Limb (tissue), 2 donors: ENCODE results near the gene FOXC2.

Source experiments
- DNase-seq, 2 donors: peaks; one replicate each; pipeline ENCODE4 v3.0.0-alpha.2; 2016; ENCODE audit errors: extremely low spot score in 2 of 2

FOXC2 gene

GRCh38 chr16:86556576-86556975 is 10.1 kb upstream of the FOXC2 start:
- DNase-seq = no peak

DNA sequence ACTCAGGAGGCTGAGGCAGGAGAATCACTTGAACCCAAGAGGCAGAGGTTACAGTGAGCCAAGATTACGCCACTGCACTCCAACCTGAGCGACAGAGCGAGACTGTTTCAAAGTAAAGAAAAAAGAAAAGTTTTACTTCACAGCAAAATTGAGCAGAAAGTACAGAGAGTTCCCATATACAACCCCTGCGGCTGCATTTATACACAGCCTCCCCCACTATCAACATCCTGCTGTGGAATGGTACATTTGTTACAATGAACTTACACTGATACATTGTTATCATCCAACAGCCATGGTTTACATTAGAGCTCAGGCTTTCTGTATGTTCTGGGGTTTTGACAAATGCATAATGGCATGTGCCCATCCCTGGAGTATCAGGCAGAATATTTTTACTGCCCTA is 9.0 kb upstream of the FOXC2 start:
- no peak for DNase-seq

DNA sequence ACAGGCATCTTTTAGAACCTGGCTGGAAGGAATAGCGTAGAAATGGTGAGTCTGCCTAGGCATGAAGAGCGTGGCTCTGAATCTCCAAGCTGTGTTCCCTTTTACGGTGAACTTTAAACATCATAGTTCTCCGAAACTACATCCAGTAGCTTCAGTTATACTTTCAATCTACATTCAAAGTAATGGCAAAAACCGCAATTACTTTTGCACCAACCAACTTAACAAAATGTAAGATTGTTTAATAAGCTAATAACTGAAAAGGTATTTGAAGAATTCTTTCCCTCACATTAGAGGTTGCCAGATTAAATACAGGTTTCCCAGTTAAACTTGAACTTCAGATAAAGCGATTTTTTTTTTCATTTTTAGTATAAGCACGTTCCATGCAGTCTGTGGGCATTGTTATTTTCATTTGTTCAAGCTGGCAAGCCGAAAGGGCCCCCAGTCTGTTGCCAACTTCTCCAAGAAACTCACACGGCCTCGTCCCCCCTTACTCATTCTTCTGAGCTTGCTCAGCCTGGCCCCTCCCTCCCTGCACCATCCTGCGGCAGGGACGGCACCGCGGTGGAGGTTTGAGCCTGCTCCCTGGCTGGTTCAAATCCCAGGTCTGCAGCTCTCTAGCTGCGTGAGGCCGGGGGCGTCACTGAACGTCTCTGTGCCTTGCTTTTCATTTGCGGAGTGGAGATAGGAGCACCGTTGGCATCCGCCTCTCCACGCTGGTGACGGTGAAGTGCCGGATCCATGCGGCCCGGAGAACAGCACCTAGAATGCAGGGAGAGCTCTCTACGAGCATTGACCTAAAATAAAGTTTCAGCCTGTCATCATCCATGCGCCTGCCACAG is 8.1 kb upstream of the FOXC2 start:
- no peak for DNase-seq

DNA sequence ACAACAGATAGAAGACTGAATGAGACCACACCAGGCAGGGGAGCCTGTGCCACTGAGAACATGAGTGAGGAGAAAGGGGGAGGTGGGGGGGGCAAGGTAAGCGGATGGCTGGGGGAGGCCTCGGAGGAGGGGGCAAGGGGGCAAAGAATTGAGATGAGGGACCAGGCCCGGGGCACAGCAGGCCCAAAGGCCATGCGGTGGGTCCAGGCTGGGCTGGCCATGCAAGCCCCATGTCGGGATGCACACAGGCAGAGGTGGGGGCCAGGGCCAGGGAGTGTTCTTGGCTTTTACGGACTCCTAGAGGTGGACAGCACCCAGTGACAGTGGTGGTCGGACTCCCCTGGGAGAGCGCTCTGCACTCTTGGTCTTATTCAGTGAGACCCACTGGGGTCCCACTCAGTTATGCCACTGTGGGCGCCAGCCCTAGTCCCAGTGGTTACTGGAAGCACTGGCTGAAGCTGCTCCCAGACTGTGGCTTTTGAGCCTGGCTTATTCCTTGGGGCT is 6.8 kb upstream of the FOXC2 start:
- no peak for DNase-seq

DNA sequence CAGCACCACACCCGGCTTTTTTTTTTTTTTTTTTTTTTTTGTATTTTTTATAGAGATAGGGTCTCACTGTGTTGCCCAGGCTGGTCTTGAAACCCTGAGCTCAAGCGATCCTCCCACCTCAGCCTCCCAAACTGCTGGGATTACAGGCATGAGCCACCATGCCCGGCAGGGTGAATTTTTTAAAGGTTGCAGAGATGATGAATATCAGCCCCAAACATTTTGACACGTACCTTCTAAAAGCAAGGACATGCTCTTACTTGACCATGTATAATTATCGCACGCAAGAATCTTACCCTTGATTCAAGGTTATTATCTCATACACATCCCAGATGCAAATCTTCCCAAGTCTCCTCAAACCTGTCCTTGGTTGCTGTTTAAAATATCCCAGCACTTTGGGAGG is 4.3 kb upstream of the FOXC2 start:
- no peak for DNase-seq

GRCh38 chr16:86563469-86564345 is 2.9 kb upstream of the FOXC2 start:
- peak; percentile 84 to 91 for DNase-seq

- DNase-seq = no peak
Measured at GRCh38 chr16:86565181-86565631, 1.4 kb upstream of the FOXC2 start.

DNA sequence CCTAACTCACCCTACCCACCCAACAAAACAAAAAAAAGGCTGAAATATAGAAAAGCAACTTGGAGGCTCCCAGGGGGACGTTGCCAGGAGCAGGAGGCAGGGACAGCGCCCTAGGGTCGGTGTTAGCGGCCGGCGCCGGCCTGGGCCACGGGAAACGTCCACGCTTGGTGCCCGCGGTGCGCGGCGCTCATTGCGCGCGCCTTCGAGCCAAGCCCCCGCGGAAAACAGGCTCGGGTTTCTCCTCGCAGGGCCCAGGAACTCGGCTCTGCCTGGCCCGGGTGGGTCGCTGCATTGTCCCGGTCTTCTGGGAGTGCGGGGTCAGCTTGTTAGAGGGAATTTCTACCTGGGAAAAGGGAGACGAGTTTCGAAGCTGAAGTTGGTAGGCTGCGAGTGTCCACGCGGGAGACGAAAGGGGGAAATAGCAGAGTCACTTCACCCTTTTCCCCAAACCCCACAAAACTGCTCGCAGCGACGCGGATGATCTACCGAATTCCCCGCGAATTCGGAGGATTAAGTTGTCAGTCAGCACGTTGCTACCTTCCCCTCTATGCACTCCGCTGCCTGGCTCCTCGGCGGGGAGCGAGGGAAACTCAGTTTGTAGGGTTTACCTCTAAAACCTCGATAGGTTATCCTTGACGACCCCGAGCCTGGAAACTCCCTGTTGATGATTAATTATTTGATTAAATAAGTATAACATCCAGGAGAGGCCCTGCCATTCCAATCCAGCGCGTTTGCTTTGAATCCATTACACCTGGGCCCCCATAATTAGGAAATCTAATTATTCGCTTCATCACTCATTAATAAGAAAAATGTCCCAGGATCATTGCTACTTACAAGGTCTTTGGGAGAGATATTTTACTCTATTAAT is 751 bp upstream of the FOXC2 start:
- no peak for DNase-seq

DNA sequence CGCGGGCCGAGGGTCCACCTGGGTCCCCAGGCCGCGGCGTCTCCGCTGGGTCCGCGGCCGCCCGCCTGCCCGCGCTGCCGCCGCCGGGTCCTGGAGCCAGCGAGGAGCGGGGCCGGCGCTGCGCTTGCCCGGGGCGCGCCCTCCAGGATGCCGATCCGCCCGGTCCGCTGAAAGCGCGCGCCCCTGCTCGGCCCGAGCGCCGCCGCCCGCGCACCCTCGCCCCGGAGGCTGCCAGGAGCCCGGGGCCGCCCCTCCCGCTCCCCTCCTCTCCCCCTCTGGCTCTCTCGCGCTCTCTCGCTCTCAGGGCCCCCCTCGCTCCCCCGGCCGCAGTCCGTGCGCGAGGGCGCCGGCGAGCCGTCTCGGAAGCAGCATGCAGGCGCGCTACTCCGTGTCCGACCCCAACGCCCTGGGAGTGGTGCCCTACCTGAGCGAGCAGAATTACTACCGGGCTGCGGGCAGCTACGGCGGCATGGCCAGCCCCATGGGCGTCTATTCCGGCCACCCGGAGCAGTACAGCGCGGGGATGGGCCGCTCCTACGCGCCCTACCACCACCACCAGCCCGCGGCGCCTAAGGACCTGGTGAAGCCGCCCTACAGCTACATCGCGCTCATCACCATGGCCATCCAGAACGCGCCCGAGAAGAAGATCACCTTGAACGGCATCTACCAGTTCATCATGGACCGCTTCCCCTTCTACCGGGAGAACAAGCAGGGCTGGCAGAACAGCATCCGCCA is 504 bp downstream of the FOXC2 start:
- peak in 1 of 2 donors; percentile 77 for DNase-seq

- DNase-seq = peak in 1 of 2 donors; percentile 59
Measured at GRCh38 chr16:86567701-86568581, 1.3 kb downstream of the FOXC2 start.

DNA sequence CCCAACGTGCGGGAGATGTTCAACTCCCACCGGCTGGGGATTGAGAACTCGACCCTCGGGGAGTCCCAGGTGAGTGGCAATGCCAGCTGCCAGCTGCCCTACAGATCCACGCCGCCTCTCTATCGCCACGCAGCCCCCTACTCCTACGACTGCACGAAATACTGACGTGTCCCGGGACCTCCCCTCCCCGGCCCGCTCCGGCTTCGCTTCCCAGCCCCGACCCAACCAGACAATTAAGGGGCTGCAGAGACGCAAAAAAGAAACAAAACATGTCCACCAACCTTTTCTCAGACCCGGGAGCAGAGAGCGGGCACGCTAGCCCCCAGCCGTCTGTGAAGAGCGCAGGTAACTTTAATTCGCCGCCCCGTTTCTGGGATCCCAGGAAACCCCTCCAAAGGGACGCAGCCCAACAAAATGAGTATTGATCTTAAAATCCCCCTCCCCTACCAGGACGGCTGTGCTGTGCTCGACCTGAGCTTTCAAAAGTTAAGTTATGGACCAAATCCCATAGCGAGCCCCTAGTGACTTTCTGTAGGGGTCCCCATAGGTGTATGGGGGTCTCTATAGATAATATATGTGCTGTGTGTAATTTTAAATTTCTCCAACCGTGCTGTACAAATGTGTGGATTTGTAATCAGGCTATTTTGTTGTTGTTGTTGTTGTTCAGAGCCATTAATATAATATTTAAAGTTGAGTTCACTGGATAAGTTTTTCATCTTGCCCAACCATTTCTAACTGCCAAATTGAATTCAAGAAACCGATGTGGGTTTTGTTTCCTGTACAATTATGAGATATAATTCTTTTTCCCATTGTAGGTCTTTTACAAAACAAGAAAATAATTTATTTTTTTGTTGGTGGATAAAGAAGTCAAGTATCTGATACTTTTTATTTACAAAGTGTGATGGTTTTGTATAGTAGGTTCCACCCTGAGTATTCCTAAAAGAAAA is 2.3 kb downstream of the FOXC2 start:
- no peak for DNase-seq

DNA sequence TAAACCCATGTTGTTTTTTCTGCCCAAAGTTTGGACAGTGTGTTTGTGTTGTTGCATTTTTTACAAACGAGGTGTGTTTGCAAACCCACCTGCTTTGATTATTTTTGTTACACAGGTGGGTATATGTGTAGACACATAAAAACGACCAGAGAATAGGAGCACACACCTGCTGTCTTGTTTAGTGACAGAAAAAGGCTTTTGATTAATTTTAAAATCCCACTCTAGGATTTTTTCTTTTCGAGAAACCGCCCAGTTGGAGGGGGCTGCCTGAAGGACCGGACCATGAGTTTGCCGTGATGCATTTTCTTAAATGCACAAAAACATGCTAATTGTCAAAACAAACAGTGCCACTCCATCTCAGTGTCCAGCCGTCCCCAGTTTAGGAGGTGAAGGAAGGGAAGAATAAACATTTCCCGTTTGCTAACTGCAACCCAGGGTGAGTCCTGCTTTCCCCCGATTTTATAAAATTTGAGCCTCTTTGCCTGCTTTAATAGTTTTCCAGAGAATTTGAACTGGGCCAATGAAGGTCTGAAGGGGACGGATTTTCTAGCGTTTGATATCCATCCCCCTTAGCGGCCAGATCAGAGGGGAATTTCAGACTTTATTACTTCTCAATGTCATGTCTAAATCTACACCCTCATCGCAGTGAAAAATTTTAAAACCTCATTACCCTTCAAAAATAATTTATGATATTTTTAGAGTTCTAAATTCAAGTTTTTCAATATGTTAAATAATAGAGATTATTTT is 3.2 kb downstream of the FOXC2 start:
- DNase-seq = no peak

GRCh38 chr16:86570558-86571529 is 4.2 kb downstream of the FOXC2 start:
- DNase-seq = no peak

DNA sequence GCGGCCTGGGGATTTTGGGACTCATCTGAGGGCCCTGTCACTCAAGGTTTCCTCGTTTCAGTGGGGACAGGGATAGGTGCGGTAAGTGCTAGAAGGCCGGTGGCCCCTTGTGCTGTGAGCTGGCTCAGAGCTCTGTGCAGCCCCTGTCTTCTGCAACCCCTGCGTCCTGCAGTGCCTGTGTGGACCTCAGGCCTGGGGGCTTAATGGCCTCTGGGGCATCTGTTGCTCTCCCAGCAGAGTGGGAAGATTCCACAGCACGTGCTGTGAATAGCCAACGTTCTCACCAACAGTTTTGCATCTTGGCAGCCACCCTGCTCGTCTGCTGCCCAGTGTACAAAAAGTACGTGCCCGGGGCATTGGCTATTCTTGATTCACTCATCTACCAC is 4.9 kb downstream of the FOXC2 start:
- DNase-seq = no peak

DNA sequence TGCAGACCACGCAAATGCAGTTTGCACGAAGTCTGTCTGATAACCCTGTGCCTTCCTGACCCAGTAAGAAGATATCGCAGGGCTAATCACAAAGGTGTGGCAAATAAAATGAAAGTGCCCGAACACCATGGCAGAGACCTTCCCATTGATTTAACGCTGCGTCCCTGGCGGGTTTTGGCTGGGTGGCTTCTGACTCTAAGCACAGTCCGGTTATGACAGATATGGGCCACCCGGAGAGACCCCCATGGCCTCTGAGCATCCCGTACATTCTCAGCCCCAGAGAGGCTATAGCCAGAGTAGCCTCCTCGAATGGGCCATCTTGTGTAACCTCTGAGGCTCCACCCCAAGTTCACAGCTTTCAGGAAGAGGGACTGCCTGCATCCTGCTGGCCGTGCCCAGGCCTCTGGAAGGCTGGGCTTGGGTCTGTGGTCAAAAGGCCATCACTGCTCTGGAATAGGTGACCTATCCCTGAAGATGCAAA is 5.5 kb downstream of the FOXC2 start:
- DNase-seq = no peak

DNA sequence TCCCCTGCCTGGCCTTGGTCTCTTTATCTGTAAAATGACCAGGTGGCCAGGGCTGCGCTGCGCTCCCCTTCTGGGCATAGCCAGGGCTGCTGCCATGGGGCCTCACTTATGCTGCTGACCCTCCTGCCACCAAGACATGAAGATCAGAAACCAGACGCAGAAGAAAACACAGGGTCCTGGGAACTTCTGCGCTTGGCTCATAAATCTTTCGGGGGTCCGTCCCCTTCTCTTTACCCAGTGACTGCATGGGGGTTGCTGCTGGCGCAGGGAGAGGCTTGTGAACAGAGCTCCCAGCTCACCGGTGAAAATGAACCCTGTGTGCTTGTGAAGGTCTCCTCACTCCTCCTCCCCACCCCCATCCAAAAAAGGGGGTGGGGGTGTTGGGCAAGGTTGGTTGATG is 6.0 kb downstream of the FOXC2 start:
- peak in 1 of 2 donors; percentile 34 for DNase-seq
